NCI-H526 (cell line): ENCODE data around the gene OR2A1.
"Not testable (repeated sequence)": the region's sequence is repeated elsewhere in the genome, so short reads cannot be mapped to it uniquely, and the experiment has no call there.

Source experiments
- DNase-seq, 2 experiments: peaks; one replicate each; lab custom pipeline; 2025; lab: John Stamatoyannopoulos, UW

OR2A1 gene

DNA sequence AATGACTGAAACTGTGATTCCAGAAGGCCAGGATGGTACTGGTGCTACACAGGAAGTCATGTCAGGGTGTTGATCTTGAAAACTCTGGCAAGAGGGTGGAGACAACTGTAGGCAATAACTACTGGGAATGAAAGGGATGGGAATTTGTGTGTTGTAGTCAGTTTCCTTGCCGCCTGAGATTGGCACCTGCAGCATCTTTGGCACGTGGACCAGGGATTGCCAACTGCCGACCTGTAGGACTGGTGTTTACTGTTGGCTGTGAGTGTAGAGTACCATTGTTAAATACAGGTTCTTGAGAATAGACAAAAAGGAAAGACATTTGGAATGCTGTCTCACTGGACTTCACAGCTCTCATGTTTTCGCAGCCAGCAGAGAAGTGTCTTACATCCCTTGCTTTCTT lies 11.1 kb downstream of the OR2A1 start:
- not testable (repeated sequence) for DNase-seq

DNA sequence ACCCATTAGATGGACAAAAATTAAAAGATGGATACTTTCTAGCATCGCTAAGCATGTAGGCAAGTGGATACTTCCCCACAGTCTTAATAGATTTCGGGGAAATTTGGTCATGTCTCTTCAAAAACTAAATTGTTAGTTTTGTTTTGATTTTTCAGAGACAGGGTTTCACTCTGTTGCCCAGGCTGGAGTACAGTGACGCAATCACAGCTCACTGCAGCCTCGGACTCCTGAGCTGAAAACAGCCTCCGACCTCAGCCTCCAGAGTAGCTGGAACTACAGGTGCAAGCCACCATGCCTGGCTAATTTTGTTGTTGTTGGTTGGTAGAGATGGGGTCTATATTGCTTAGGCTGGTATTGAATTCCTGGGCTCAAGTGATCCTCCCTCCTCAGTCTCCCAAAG lies 13.6 kb downstream of the OR2A1 start:
- DNase-seq: not testable (repeated sequence)

DNA sequence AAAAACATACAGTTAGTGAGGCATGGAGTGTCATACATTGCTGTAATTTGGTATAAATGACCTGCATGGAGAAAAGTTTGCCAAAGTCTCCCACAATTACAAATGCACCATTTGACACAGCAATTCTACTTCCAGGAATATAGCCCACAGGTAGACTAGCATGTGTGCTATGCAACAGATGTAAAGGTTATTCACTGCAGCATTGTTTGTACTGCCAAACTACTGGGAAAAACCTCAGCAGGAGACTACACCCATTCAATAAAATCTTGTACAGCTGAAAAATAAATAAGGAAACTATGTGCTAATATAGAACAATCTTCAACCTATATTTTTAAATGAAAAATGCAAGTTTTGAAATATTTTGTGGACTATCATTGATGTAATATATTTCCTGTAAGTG lies 17.8 kb downstream of the OR2A1 start:
- DNase-seq: not testable (repeated sequence)

DNA sequence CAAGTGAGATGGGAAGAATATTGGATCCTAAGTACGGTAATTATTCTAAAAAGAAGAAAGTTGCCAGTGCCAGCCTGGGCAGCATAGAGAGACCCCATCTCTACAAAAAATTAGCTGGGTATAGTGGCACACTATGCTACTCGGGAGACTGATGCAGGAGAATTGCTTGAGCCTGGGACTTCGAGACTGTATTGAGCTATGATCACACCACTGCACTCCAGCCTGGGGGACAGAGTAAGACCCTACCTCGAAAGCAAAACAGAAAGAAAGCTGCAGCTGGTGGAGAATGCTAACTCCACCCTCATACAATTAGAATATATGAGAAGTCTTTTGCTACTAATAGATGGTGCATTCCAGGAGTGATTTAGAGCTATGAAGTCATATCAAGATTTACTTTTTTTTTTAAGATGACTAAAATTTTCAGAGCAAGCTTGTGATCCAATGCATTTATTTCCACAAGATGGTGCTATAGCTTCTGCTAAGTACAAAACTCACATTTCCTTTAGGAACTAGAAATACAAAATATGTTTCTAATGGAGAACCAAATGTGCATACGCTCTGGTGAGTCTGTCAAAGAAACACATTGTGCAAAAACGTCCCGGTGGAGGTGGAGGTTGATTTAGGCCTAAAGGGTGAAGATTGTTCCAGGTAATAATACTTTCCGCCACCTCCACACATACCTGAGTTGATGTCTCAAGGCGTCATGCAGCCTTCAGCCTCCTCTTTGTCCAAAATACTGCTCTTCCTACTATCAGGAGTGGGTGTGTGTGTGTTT lies 19.2 kb downstream of the OR2A1 start:
- DNase-seq: not testable (repeated sequence)

DNA sequence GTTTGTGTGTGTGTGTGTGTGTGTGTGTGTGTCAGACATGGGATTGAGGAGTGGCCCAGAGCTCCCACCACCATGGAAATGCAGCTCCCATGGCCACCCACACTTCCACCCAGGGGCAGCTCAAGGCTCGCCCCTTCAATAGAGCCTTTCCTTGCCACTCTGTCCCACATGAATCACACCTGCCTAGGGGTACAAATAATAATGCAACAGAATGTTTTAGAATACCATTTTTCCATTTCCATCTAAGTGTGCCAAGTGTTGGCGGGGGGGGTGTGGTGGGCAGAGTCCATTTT lies 19.7 kb downstream of the OR2A1 start:
- not testable (repeated sequence) for DNase-seq

DNA sequence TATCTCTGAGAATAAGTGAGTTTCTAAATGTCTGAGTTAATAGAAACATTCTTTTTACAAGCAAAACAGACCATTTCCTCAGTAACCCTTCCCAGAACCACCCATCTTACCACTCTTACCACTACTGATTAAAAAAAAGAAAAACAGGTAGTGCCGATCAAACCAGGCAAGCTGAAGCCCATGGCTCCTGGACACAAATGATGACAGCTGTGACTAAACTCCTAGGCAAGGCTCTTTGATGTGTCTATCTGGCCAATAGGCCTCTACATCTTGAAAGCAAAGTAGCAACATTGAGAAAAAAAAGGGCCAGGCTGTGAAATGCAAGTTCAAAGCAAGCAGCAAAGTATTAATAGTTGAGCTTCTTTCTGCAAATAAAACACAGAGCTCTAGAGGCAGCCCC lies 36.4 kb downstream of the OR2A1 start:
- DNase-seq: not testable (repeated sequence)

GRCh38 chr7:144351667-144352066 lies 39.4 kb downstream of the OR2A1 start:
- not testable (repeated sequence) for DNase-seq

DNA sequence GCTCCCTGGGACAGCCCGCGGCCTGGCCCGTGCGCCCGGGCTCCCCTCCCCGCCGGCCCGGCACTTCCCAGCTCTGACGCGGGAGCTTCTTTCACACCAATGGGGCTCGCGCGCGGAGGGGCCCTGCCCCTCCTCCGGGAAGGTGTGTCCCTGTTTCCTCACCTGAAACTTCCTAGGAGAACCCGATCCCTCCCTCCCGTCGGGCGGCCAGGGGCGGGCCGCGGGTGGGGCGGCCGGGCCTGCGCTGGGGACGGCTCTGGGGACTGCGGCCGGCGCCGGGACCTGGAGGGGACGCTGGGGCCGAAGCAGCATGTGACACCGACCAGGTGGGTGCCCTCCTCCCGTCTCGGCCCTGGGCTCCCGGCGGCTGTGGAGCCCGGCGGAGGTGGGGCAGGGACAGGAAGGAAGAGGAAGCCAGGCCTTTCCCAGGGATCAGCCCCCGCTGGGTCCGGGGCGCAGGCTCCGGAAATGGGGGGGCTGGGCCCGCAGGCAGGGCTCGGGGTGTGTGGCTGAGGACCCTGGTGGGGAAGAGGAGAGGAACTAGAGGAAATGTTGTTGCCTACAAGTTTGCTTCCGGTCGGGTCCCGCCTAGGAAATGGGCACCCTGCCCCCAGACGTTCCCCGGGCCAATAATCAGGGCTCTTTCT lies 43.1 kb downstream of the OR2A1 start, which contains the start of gene ARHGEF5:
Gene ARHGEF5 (plus strand): TSS at position 227 of the 647 bp plus-strand sequence. CDS start 7,268 bp downstream, outside the sequence.
- DNase-seq: not testable (repeated sequence)

DNA sequence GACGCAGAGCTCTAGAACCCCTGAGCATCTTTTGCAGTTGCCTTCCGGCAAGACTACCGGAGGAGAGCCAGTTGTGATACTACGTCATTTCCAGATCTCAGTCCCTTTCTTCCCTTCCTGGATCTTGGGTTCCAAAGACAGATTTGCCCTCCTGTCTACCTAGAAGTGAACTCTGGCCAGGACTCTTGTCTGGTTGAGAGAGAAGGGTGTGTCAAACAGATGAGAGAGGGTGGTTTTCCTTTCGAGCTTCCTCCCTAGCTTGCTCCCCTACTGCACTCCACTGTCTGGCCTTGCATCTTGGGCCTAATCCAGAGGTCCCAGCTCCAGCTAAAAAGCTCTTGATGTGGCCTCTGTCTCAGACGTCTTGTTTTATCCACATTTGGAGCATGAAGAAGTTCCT lies 44.0 kb downstream of the OR2A1 start:
- not testable (repeated sequence) for DNase-seq

DNA sequence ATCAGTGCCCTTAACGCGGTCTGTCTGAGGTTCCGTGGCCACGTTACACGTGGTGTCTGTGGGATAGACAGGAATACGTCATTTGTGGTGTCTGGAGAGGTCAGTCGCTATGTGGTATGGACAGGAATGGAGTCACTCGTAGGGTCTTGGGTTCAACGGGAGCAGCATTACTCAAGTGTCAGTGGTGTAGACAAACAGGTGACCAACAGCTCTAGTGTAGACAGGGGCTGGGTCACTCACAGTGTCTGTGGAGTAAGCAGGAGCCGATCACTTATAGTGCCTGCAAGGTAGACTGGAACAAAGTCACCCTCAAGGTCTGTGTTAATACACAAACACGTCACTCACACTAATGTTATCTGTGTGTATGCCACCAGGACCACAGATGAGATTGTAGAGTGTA lies 44.6 kb downstream of the OR2A1 start:
- not testable (repeated sequence) for DNase-seq

- not testable (repeated sequence) for DNase-seq
Observed at GRCh38 chr7:144362061-144362460, 49.8 kb downstream of the OR2A1 start.

DNA sequence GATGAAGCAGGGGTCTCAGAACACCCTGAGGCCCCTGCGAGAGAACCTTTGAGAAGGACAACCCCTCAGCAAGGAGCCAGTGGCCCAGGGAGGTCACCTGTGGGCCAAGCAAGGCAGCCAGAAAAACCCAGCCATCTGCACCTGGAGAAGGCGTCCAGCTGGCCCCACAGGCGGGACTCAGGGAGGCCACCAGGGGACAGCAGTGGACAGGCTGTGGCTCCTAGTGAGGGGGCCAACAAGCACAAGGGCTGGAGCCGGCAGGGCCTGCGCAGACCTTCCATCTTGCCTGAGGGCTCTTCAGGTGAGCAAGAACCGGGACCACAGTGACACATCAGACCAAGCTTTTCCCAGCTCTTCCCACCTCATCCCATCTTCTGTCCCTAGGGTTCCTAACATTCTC lies 53.3 kb downstream of the OR2A1 start:
- DNase-seq: not testable (repeated sequence)

- not testable (repeated sequence) for DNase-seq
Observed at GRCh38 chr7:144367250-144367649, 55.0 kb downstream of the OR2A1 start.

GRCh38 chr7:144369221-144369620 lies 57.0 kb downstream of the OR2A1 start:
- not testable (repeated sequence) for DNase-seq
